Endothelial cell of umbilical vein (primary cell): ENCODE data around the gene TPM2. TPM values are rescaled to one million over a fixed set of nuclear protein-coding genes. Genes with fewer than 3 reads are reported as not detected.

ENCODE experiments used
- BruUV-seq: library from RNA; stranded (reverse); fragments of 400-500 nt; replicated peaks from 2 replicates; lab custom pipeline; 2021; lab: Mats Ljungman, UMichigan
- CTCF ChIA-PET: fragments of 300-600, 350-600 bp; sonication (Branson Sonifier 250); formaldehyde crosslinking; loops from one replicate; lab custom pipeline; 2021; ENCODE audit warnings: antibody characterized with exemption, inconsistent platforms; lab: Charles Lee
- POLR2A ChIA-PET: fragments of 300-600, 350-600 bp; sonication (Branson Sonifier 250); formaldehyde crosslinking; loops from one replicate; lab custom pipeline; 2021; ENCODE audit warnings: antibody characterized with exemption, inconsistent platforms; lab: Charles Lee
- DNase-seq: peaks from one replicate; pipeline ENCODE4 v3.0.0-alpha.2; 2011; ENCODE audit warnings: low read depth, low spot score
- FAIRE-seq: peaks from 2 replicates; lab custom pipeline; 2011; peaks lifted over from hg19 to GRCh38; lab: Jason Lieb, UNC
- H2AFZ ChIP-seq: 2 replicates; pipeline ENCODE4 v1.6.0; 2012; ENCODE audit warnings: low read depth, low read length, control low read depth, inconsistent platforms
- H3K27ac ChIP-seq: 2 replicates; pipeline ENCODE4 v1.5.1; 2011; ENCODE audit warnings: low read depth, mild to moderate bottlenecking, control low read depth, low read length, moderate library complexity; ENCODE audit not compliant: insufficient read depth
- H3K27me3 ChIP-seq, 2 experiments: 2 replicates each; pipeline versions ENCODE4 v1.6.0 to v1.6.1; 2011; ENCODE audit warnings: low read length in 2 of 2, mixed read lengths in 1 of 2; ENCODE audit not compliant: control insufficient read depth in 2 of 2, insufficient read depth in 2 of 2
- H3K36me3 ChIP-seq, 2 experiments: 2 replicates in 1 of 2; 3 replicates in 1 of 2; pipeline ENCODE4 v1.5.1; 2011; ENCODE audit warnings: low read length in 2 of 2, mild to moderate bottlenecking in 1 of 2, moderate library complexity in 1 of 2; ENCODE audit not compliant: control insufficient read depth in 2 of 2, insufficient read depth in 2 of 2; ENCODE audit errors: extremely low read depth in 1 of 2
- H3K4me1 ChIP-seq: 3 replicates; pipeline ENCODE4 v1.5.1; 2011; ENCODE audit warnings: mild to moderate bottlenecking, low read length; ENCODE audit not compliant: control insufficient read depth, insufficient read depth; ENCODE audit errors: extremely low read depth
- H3K4me2 ChIP-seq: 2 replicates; pipeline ENCODE4 v1.6.1; 2011; ENCODE audit warnings: low read length, control low read depth, mixed read lengths; ENCODE audit not compliant: insufficient read depth
- H3K4me3 ChIP-seq, 3 experiments: fragments of 200-600 bp in 1 of 3; sonication (generic), shearing (Covaris generic) in 1 of 3; replicated peaks in 1 of 3; 2 replicates each; pipeline ENCODE4 v1.5.1; 2011 to 2016; ENCODE audit warnings: control low read depth in 3 of 3, low read length in 3 of 3, mild to moderate bottlenecking in 2 of 3, inconsistent platforms in 1 of 3, low read depth in 1 of 3, moderate library complexity in 1 of 3; ENCODE audit not compliant: insufficient read depth in 1 of 3
- H3K79me2 ChIP-seq: 2 replicates; pipeline ENCODE4 v1.6.0; 2012; ENCODE audit warnings: low read length, inconsistent platforms; ENCODE audit not compliant: control insufficient read depth, insufficient read depth
- H3K9ac ChIP-seq: replicated peaks from 2 replicates; pipeline ENCODE3; 2011; ENCODE audit warnings: low read length, control low read depth; ENCODE audit not compliant: insufficient read depth; ENCODE audit errors: extremely low read depth
- H3K9me1 ChIP-seq: replicated peaks from 3 replicates; pipeline ENCODE4 v1.6.0; 2011; ENCODE audit warnings: mild to moderate bottlenecking, low read length; ENCODE audit not compliant: control insufficient read depth, insufficient read depth; ENCODE audit errors: extremely low read depth
- H3K9me3 ChIP-seq: replicated peaks from 2 replicates; pipeline ENCODE4 v1.5.1; 2012; ENCODE audit warnings: low read length, inconsistent platforms; ENCODE audit not compliant: control insufficient read depth, insufficient read depth
- H4K20me1 ChIP-seq: replicated peaks from 2 replicates; pipeline ENCODE3; 2011; ENCODE audit warnings: mild to moderate bottlenecking, low read length; ENCODE audit not compliant: control insufficient read depth, insufficient read depth; ENCODE audit errors: extremely low read depth
- CTCF ChIP-seq, 2 donors: IDR thresholded peaks; 1 replicate in 1 of 2; 2 replicates in 1 of 2; pipeline ENCODE4 v1.5.1; 2011; ENCODE audit warnings: low read length in 2 of 2, mild to moderate bottlenecking in 2 of 2, moderate library complexity in 2 of 2, control low read depth in 1 of 2, inconsistent platforms in 1 of 2, low read depth in 1 of 2; ENCODE audit not compliant: insufficient read depth in 1 of 2; ENCODE audit errors: extremely low read depth in 1 of 2
- EZH2 ChIP-seq: IDR thresholded peaks from 2 replicates; pipeline ENCODE4 v1.6.1; 2012; ENCODE audit warnings: borderline replicate concordance, low read depth, mild to moderate bottlenecking, moderate library complexity, low read length, inconsistent platforms; ENCODE audit not compliant: severe bottlenecking
- FOS ChIP-seq: IDR thresholded peaks from 2 replicates; pipeline ENCODE4 v1.6.1; 2011; ENCODE audit warnings: mild to moderate bottlenecking, low read length, moderate library complexity, borderline replicate concordance; ENCODE audit not compliant: insufficient read depth
- GATA2 ChIP-seq: IDR thresholded peaks from 2 replicates; pipeline ENCODE4 v1.7.0; 2011; ENCODE audit warnings: low read depth, mild to moderate bottlenecking, moderate library complexity, mixed read lengths, low read length; ENCODE audit not compliant: insufficient read length, insufficient read depth
- JUN ChIP-seq: IDR thresholded peaks from 2 replicates; pipeline ENCODE4 v1.6.1; 2011; ENCODE audit warnings: borderline replicate concordance, low read depth; ENCODE audit not compliant: insufficient read length, insufficient read depth
- MYC ChIP-seq: IDR thresholded peaks from one replicate; pipeline ENCODE4 v1.6.1; 2011; ENCODE audit warnings: mild to moderate bottlenecking, low read depth, low read length
- POLR2A ChIP-seq: IDR thresholded peaks from 2 replicates; pipeline ENCODE4 v1.6.1; 2012; ENCODE audit warnings: low read depth, mild to moderate bottlenecking, control low read depth, low read length
- POLR2AphosphoS5 ChIP-seq: IDR thresholded peaks from 2 replicates; pipeline ENCODE4 v1.6.1; 2012; ENCODE audit warnings: low read depth, mild to moderate bottlenecking, control low read depth, low read length, moderate library complexity; ENCODE audit not compliant: insufficient read depth
- dilution Hi-C: fragments of 300-500 bp; cut with MboI; formaldehyde crosslinking; loops from one replicate; pipeline ENCODE4 v1.15.0; 2019; ENCODE audit warnings: low sequenced_read_pairs; ENCODE audit not compliant: extremely low pct_ligation_motif_present
- intact Hi-C: fragments of 100-400 bp; cut with micrococcal nuclease; formaldehyde crosslinking; loops from one replicate; pipeline ENCODE4 v1.10.0; 2022
- polyA plus RNA-seq, 4 experiments: library from polyadenylated mRNA; depleted of rRNA in 3 of 4; stranded (reverse) in 3 of 4; unstranded in 1 of 4; fragments of >200 nt; gene quantifications; 2 replicates each; pipeline versions ENCODE4 v1.2.1 to v1.2.3, GENCODE V29; 2011 to 2012; ENCODE audit warnings: missing spikeins in 1 of 4
- total RNA-seq: library from RNA; stranded (reverse); gene quantifications from 2 replicates; pipeline ENCODE4 v1.2.3, GENCODE V29; 2021
- TF ChIP-seq, protein P1 (sequence below): IDR thresholded peaks from 2 replicates; pipeline ENCODE4 v1.6.1; 2011; ENCODE audit not compliant: insufficient read depth, insufficient read length

The TPM2 gene
- total and polyA plus RNA-seq, 2 donors (not counting 3 experiments of a cell fraction or from before 2014, with no cell fraction given): 144 to 279 TPM

DNA sequence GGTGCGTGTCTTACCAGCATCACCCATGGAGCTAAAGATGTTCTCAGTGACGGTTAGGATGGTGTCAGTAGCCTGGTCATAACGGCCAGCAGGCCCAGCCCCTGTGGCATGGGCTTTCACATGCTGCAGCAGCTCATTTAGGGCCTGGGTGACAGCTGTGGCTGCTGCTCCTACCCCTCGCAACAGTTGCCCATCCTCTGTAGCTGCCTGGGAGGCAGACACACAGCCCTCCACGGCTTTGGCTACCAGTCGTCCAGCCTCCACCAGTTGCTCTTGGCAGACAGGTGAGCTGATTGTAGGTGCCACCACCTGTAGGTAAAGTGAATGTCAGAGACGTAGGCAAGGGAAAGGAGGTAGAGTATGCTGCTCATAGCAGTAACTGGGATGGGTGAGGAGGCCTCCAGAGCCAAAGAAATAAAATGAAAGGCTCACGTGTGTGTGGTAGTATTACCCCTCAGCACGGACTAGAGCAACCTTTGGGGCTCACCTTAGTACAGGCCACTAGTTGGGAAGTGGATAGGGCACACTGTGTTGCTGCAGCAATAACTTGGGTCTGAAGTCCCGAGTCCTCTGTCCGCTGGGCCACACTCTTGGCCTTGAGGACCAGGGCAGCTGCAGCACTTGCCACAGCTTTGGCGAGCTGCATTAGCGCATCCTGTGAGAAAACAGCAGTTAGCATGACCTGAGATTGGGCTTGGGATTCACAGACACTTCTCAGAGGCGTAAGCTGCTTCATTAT, 27.6 kb upstream of the TPM2 start:
- H3K4me2 ChIP-seq: no peak overlapping the region
- no peaks in the 10 kb centered on the region for H3K4me1 ChIP-seq
- BruUV-seq: TSS peak; percentile 28
- no peaks in the 10 kb centered on the region for H3K9me1 ChIP-seq
- DNase-seq (no peak), FAIRE-seq (no peak)
- H3K36me3 ChIP-seq: peaks cover 63 to 83% of the 10 kb centered on the region in 2 experiments
- no peaks in the 10 kb centered on the region for H3K9me3 ChIP-seq
- H4K20me1 ChIP-seq: no peaks in the 10 kb centered on the region
- H3K4me3 ChIP-seq: no peak overlapping the region
- H3K27ac ChIP-seq: no peak overlapping the region
- dilution Hi-C loops: no loop called here
- POLR2A ChIA-PET: no interaction called here
- H3K79me2 ChIP-seq: peaks cover 2% of the 10 kb centered on the region
- H2AFZ ChIP-seq: no peak overlapping the region
- no peaks in the 10 kb centered on the region for H3K27me3 ChIP-seq
- no peak for TF ChIP-seq GATA2
- no peak for TF ChIP-seq JUN
- TF ChIP-seq, protein P1, sequence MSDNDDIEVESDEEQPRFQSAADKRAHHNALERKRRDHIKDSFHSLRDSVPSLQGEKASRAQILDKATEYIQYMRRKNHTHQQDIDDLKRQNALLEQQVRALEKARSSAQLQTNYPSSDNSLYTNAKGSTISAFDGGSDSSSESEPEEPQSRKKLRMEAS: no peak
- no peak for TF ChIP-seq FOS
- TF ChIP-seq EZH2: no peak
- CTCF ChIA-PET: interaction anchor here (1.5 to 8.9 kb wide), 3 partner anchors 10 to 29 kb away, joined by 3 to 53 read pairs (median 6); no protein-coding TSS in a partner anchor
- intact Hi-C loops: no loop called here
- no peak overlapping the region for H3K9ac ChIP-seq

- H3K79me2 ChIP-seq: no peaks in the 10 kb centered on the region
Measured at GRCh38 chr9:35716230-35716629, 26.5 kb upstream of the TPM2 start.

More at GRCh38 chr9:35716230-35716629, 26.5 kb upstream of the TPM2 start:
- dilution Hi-C loops: no loop called here
- BruUV-seq: no TSS peak
- no peaks in the 10 kb centered on the region for H3K27me3 ChIP-seq
- FAIRE-seq (no peak), DNase-seq (no peak)
- CTCF ChIA-PET: interaction anchor here (8.9 kb wide), 1 partner anchor 19 kb away, joined by 53 read pairs; no protein-coding TSS in a partner anchor
- H3K36me3 ChIP-seq: peaks cover 64 to 84% of the 10 kb centered on the region in 2 experiments
- H3K27ac ChIP-seq: no peak overlapping the region
- no peak overlapping the region for H3K9ac ChIP-seq
- H4K20me1 ChIP-seq: no peaks in the 10 kb centered on the region
- POLR2A ChIA-PET: no interaction called here
- no peak overlapping the region for H2AFZ ChIP-seq
- no peak overlapping the region for H3K4me3 ChIP-seq
- TF ChIP-seq, protein P1: no peak
- TF ChIP-seq EZH2 (no peak), POLR2AphosphoS5 (no peak), FOS (no peak), POLR2A (no peak), GATA2 (no peak), JUN (no peak), MYC (no peak), CTCF (IDR thresholded peaks at IDR 0.05; ENCODE audit: extremely low read depth in 1 of 2, insufficient read depth in 1 of 2, low read depth in 1 of 2, low read length in 2 of 2) (no peak)
- no peaks in the 10 kb centered on the region for H3K4me1 ChIP-seq
- no peak overlapping the region for H3K4me2 ChIP-seq
- no peaks in the 10 kb centered on the region for H3K9me1 ChIP-seq
- H3K9me3 ChIP-seq: no peaks in the 10 kb centered on the region
- intact Hi-C loops: no loop called here
